HL-60/S4 (cell line): ENCODE results near the gene MPG.

Source experiments
- in situ Hi-C: fragments of 300-500 bp; cut with MboI; formaldehyde crosslinking; loops from 2 replicates; pipeline ENCODE4 v1.14.3; 2022; ENCODE audit warnings: low sequenced_read_pairs

The MPG gene

GRCh38 chr16:83781-84615, 6.0 kb downstream of the MPG start:
- in situ Hi-C loops = no loop called here

- in situ Hi-C loops = no loop called here
These were observed 6.8 kb downstream of the MPG start for GRCh38 chr16:84718-85406.

- in situ Hi-C loops = no loop called here
These were observed 7.4 kb downstream of the MPG start for GRCh38 chr16:85407-85782.

- in situ Hi-C loops = no loop called here
These were observed 7.8 kb downstream of the MPG start for GRCh38 chr16:85865-86264.

GRCh38 chr16:86483-86952, 8.5 kb downstream of the MPG start:
- in situ Hi-C loops = no loop called here

GRCh38 chr16:88613-89012, 10.6 kb downstream of the MPG start:
- in situ Hi-C loops = no loop called here

- in situ Hi-C loops = no loop called here
These were observed 11.6 kb downstream of the MPG start for GRCh38 chr16:89391-90302.

- in situ Hi-C loops = no loop called here
These were observed 13.5 kb downstream of the MPG start for GRCh38 chr16:91484-91883.

- in situ Hi-C loops = no loop called here
These were observed 14.7 kb downstream of the MPG start for GRCh38 chr16:92431-93339.

- in situ Hi-C loops = no loop called here
These were observed 16.9 kb downstream of the MPG start for GRCh38 chr16:94918-95265.

- in situ Hi-C loops = no loop called here
These were observed 18.9 kb downstream of the MPG start for GRCh38 chr16:96935-97381.

GRCh38 chr16:97822-98221, 19.8 kb downstream of the MPG start:
- in situ Hi-C loops = no loop called here

GRCh38 chr16:100989-101388, 23.0 kb downstream of the MPG start:
- in situ Hi-C loops = no loop called here

- in situ Hi-C loops = no loop called here
These were observed 23.6 kb downstream of the MPG start for GRCh38 chr16:101586-101985.

- in situ Hi-C loops = no loop called here
These were observed 24.2 kb downstream of the MPG start for GRCh38 chr16:102060-102855.

- in situ Hi-C loops = no loop called here
These were observed 26.3 kb downstream of the MPG start for GRCh38 chr16:104355-104754.

GRCh38 chr16:104928-105327, 26.9 kb downstream of the MPG start:
- in situ Hi-C loops = no loop called here

GRCh38 chr16:105521-105920, 27.5 kb downstream of the MPG start:
- in situ Hi-C loops = no loop called here

- in situ Hi-C loops = no loop called here
These were observed 28.7 kb downstream of the MPG start for GRCh38 chr16:106623-107324.
